Astrocyte (in vitro differentiated cells and primary cell): ENCODE measurements around the gene SEC14L3.

Experiments
- EZH2 ChIP-seq: IDR thresholded peaks from 2 replicates; pipeline ENCODE4 v1.6.1; 2012; ENCODE audit warnings: mild to moderate bottlenecking, low read length, inconsistent platforms; ENCODE audit not compliant: insufficient read depth
- TF ChIP-seq, protein P1 (sequence below): IDR thresholded peaks from 2 replicates; pipeline ENCODE4 v1.5.1; 2011; ENCODE audit warnings: low read depth, mild to moderate bottlenecking, inconsistent platforms, low read length, moderate library complexity; ENCODE audit not compliant: insufficient read depth

DNA sequence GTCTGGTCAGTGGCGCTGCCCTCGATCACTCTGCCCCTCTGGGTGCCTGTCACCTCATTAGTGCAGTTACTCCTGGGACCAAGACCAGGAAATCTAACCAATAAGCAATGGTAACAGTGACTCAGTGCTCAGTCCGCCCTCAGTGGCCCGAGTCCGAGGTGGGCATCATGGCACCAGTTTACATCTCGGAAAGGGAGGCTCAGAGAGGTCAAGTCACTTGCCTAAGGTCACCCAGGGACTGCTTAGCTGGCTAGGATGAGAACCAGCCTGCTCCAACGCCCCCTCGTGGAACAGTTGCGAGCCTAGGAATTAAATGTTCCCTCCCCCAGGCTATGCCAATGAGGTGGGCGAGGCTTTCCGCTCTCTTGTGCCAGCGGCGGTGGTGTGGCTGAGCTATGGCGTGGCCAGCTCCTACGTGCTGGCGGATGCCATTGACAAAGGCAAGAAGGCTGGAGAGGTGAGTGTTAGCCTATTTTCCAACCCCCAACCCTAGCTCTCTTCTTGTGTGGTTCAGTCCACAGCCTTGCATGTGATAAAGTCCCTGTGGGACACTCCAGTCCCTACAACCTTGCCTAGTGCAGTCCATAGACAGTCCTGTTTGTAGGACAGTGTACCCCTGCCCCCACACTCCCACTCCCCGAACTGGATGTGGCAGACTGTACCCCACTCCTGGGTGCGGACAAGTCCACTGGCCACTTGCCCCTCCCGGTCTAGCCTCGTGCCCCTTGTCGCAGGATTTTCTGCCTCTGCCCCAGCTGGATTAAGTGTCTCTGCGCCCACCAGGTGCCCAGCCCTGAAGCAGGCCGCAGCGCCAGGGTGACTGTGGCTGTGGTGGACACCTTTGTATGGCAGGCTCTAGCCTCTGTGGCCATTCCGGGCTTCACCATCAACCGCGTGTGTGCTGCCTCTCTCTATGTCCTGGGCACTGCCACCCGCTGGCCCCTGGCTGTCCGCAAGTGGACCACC lies 45.1 kb downstream of the SEC14L3 start:
- TF ChIP-seq, protein P1, sequence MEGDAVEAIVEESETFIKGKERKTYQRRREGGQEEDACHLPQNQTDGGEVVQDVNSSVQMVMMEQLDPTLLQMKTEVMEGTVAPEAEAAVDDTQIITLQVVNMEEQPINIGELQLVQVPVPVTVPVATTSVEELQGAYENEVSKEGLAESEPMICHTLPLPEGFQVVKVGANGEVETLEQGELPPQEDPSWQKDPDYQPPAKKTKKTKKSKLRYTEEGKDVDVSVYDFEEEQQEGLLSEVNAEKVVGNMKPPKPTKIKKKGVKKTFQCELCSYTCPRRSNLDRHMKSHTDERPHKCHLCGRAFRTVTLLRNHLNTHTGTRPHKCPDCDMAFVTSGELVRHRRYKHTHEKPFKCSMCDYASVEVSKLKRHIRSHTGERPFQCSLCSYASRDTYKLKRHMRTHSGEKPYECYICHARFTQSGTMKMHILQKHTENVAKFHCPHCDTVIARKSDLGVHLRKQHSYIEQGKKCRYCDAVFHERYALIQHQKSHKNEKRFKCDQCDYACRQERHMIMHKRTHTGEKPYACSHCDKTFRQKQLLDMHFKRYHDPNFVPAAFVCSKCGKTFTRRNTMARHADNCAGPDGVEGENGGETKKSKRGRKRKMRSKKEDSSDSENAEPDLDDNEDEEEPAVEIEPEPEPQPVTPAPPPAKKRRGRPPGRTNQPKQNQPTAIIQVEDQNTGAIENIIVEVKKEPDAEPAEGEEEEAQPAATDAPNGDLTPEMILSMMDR, result peak; percentile 68
- TF ChIP-seq EZH2, result no peak
